HPDE6-E6E7 (cell line): ENCODE results near the gene WDR59.
"Not testable (repeated sequence)": the region's sequence is repeated elsewhere in the genome, so short reads cannot be mapped to it uniquely, and the experiment has no call there.

Source experiments
- DNase-seq: peaks from one replicate; pipeline ENCODE4 v3.0.0; 2011; ENCODE audit warnings: missing footprints; ENCODE audit errors: extremely low spot score

WDR59 gene

DNA sequence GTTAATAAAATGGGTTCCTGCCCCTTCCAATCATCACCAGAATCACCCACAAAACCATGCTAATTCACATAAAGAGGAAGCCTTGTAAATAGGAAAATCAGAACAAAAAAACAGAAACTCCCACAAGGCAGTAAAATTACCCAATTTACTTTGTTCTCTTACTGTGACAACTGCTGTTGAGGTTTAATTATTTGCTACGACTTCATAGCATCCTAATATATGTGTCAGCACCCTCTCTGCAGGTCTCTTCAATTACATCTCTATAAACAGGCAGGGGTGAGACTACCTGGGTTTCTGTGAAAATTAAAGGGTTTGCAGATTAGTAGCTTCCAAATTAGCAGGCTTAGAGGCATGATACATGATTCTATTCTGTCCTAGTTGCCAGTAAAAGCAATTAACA lies 2.7 kb downstream of the WDR59 start:
- no peak for DNase-seq

DNA sequence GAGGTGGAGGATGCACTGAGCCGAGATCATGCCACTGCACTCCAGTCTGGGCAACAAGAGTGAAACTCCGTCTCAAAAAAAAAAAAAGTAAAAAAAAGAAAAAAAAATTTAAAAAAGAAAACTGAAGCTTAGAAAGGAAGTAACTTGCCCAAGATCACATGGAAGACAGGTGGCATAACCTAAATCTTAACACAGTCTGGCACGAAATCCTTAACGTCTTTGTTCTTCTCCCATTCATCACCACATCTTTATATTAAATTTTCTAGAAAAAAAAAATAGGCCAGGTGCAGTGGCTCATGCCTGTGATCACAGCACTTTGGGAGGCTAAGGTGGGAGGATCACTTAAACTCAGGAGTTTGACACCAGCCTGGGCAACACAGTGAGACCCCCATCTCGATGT lies 9.3 kb downstream of the WDR59 start:
- DNase-seq: no peak

DNA sequence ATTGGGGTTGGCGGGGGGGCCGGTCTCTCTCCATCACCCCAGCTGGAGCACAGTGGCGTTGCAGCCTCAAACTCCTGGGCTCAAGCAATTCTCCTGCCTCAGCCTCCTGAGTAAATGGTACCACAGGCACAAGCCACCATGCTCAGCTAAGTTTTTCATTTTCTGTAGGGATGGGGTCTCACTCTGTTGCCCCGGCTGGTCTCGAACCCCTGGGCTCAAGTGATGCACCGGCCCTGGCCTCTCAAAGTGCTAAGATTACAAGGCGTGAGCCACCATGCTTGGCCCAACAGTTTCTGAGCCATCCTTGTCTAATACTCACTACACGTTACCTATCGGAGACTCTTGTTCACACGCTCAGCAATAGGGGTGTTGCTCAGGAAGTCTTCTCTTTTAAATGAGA lies 11.6 kb downstream of the WDR59 start:
- DNase-seq: no peak

DNA sequence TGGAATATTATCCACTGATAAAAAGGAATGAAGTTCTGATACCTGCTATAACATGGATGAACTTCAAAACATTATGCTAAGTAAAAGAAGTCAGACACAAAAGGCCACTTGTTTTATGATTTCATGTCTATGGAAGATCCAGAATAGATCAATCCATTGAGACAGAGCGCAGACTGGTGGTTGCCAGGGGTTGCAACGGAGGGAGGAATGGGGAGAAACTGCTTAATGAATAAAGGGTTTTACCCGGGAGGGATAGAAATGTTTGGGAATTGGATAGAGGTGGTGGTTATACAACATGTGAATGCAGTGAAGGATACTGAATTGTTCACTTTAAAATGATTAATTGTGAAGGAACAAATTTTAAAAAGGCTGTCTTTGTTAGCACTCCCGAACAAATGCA lies 30.2 kb downstream of the WDR59 start:
- no peak for DNase-seq

DNA sequence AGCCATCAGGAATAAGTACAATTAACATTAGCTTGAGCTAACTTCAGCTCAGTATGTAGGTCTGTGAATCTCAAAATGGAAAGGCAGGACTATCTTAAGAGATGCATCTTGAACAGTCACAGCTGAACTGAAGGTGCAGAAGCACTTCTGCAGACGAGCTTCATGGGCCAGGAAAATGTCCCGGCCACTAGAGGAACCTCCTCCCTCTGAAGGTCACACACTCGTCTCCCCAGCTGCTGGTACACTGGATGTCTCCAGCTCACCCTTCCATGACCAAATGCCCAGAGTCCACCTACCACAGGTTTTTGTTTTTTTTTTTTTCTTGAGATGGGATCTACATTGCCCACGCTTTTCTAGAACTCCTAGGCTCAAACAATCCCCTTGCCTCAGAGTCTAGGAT lies 33.2 kb downstream of the WDR59 start:
- DNase-seq: no peak

DNA sequence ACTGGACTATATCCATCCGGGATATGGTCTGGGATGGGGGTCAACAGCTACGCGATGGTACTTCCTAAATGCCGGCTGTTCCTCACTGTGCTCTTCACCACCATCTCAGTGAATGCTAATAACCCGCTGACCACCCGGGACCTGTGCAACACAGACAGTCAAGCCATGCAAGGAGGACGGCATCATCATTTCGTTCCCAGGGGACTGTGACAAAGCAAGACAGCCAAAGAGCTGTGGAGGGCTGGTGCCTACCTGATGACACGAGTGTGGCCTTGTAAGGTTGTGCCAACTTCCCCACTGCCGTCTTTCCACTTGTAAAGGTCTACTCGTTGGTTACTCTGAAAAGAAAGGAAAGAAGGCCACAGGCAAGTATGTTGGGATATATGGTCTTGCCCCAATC lies 33.7 kb downstream of the WDR59 start:
- DNase-seq: no peak

DNA sequence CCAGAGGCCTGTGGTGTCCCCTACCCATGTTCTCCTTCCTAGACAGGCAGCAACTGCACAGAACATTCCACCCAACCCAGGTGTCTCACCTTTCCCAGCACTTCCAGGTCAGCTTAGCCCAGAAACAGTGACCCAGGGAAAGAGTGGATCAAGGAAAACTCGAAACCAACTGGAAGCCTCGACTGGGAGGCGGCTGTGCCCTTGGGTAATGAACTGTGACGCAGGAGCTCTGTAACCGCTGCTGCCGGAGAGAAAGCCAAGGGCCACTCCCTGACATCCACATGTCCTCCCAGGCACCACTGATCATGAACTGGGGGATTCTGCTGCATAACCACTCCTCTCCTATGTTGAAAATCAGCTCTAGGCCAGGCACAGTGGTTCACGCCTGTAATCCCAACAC lies 34.4 kb downstream of the WDR59 start:
- no peak for DNase-seq

DNA sequence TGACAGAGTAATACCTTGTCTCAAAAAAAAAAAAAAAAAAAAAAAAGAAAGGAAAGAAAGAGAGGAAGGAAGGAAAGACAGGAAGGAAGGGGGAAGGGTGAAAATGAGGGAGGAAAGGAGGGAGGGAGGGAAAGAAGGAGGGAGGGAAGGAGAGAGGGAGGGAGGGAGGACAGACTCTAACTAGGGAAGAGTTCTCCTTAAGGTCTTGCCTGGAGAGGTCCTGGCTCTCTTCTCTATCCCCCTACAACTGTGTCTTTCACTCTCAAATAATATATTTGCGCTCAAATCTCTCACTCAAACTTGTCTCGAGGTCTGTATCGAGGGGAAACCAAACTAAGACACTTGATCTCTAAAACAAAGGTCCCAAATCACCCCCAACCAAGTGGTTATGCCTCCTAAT lies 35.6 kb downstream of the WDR59 start:
- no peak for DNase-seq

DNA sequence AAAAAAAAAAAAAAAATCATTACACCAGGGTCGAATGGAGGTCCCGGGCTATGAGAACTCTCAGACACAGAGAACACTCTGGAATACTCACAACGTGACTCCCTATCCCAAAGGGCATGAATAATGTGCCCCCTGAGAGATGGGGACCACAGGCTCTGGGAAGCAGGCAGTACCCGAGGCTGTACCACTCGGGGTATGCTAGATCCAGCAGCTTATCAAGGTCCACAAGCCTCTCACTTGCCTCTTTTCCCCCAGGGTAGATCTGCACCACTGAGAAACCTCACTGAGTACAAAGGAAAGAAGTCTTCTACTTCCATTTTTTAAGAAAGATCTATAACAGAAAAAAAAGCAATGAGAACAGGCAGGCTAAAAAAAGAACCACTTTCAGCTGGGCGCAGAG lies 40.5 kb downstream of the WDR59 start:
- DNase-seq: no peak

DNA sequence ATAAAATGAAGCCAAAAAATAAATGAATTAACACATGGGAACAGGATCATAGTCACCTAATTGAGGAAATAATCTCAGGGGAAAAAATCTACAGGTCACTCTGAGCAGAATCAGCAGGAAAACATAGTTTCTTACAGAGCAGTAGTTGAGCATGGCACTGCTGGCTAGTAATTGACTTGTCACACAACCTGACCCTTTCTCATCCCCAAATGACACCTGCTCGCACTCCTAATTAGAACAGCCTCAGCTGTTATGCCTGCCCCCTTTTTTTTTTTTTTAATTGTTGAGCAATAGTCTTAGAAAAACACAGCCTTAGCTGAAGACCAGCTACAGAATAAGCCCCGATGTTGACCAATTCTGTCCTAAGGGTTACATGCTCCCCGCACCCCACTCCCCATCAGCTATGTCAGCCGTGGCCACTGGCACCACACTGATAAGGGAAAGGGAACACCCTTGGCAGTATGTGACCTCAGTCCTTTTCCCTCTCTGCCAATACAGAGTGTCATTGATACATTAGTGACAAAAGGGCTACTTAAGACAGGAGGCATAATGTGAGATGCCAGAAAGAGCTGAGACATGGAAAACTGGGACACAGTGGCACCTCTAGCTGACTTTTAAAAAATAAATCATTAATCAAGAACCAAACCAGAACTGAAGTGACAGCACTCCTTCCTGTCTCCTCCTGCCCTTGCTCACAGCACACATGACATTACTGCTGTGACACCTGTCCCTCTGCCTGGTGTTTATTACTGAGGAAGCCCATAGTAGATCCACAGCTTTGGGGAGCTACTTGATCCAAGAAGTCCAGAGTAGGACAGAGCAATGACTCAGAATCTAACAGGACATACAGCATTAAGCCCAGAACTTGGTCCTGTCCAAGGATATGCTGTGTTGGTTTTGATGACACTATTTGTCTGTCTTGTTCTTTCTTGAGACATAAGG lies 41.7 kb downstream of the WDR59 start:
- no peak for DNase-seq

DNA sequence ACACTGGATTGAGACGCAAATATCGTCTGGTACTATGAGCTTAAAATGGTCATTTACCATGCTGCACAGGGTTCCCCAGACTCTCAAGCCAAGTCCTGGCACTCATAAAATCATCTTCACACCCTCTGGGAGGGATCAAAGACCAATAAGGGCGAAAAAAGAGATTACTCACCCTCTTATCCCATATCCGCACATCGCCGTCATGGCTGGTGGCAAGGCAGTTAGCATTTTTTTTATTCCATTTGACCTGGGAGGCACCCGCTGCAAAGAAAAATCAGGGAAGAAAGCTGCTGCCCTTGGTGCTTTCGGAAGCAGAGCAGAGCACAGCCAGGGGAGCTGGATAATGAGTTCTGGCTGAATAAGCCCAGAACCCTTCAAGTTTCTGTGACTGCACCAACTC lies 42.4 kb downstream of the WDR59 start:
- no peak for DNase-seq

DNA sequence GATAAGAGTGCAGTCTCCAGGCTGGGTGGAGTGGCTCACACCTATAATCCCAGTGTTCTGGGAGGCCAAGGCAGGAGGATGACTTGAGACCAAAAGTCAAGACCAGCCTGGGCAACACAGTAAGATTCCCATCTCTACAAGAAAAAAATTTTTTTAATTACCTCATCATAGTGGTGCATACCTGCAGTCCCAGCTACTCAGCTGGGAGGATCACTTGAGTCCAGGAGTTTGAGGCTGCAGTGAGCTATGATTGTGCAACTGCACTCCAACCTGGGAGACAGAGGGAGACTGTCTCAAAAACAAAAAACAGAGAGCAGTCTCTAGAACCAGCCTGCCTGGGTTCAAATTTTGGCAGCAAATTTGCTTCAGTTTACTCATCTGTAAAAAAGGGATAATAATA lies 45.2 kb downstream of the WDR59 start:
- DNase-seq: no peak

DNA sequence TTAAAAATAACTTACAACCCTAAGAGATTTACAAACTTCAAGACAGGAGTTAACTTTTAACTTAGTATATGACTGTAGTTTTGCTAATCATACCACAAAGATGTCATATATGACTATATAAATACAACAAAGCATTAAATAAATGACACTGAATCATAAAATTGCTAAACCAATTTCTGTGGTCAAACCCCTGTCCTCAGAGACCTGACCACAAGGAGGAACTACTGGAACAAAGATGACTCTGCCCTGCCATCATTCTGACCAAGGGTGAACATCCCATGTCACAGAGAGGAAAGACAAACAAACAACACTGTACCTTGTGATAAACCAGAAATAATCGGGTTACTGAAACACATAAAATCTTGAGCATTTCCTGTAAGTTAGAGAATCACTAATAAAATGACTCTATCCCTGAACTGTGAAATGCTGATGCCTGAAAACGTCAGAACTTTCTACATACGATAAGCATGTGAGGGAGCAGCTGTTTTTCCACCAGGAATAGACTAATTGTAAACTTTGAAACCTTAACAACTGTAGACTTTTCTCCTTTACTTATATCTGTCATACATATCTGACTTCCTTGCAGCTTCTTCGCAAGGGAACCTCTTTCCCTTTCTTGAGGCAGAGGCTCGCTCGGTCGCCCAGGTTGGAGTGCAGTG lies 47.9 kb downstream of the WDR59 start:
- no peak for DNase-seq

DNA sequence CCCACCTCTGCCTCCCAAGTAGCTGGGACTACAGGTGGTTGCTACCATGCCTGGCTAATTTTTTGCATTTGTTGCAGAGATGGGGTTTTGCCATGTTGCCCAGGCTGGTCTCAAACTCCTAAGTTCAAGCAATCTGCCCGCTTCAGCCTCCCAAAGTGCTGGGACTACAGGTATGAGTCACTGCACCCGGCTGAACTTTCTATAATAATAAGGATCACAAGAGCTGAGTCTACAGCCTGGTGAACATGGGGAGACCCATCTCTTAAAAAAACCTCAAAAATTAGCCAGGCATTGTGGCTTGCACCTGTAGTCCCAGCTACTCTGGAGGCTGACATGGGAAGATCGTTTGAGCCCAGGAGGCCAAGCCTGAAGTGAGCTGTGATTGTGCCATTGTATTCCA lies 53.5 kb downstream of the WDR59 start:
- DNase-seq: no peak

DNA sequence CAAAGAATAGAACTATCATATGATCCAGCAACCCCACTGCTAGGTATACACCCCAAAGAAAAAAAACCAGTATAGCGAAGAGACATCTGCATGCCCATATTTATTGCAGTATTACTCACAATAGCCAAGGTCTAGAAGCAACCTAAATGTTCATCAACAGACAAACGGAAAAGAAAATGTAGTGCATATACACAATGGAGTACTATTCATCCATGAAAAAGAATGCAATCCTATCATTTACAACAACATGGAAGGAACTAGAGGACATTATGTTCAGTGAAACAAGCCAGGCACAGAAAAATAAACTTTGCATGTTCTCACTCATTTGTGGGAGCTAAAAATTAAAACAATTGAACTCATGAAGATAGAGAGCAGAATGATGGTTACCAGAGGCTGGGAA lies 55.3 kb downstream of the WDR59 start:
- DNase-seq: no peak

DNA sequence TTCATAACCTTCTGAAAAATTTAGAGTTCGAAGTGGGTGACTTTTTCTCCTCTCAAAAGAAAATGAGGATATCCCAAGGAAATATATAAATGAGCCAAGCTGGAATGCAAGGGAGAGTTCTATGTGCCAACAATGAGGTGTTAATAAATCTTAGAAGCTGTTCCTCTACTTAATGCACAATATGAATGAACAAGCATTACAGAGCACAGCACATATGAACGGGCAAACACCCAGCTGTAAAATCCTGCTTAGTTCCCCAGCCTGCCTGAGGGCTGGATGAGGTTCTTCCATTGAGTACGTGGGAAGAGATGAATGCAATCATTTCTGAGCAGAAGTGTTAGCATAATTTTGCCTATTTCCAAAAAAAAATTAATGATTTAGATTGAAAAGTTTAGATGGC lies 58.1 kb downstream of the WDR59 start:
- DNase-seq: no peak

DNA sequence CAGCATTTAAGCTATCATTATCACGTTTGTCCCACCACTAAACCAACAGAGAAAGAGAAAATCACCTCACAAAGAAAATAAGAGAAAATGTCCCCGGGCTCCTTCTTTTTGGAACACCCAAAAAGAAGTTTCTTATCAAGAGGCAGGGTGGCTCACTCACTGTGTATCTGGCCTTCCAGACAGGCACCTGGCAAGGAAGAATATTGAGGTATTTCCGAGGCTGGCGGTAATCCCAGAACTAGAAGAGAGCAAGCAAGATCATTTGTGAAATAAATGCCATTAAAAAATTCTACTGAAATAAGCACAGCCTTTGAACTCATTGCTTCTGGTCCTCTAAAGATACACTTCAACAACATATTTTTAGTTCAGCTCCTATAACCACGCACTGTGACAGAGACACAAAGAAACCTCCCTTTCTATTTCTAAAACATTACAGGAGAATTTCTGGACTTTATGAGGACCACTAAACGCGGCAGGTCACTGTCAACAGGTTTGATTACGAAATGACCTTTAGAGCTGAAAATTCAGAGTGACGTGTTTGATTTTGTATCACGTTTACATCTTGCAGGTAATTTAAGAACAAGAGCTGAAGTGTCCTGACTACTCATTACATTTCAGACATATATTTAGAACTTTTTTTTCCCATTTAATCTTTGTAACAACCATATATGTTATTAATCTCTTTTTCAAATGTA lies 61.0 kb downstream of the WDR59 start:
- DNase-seq: no peak

DNA sequence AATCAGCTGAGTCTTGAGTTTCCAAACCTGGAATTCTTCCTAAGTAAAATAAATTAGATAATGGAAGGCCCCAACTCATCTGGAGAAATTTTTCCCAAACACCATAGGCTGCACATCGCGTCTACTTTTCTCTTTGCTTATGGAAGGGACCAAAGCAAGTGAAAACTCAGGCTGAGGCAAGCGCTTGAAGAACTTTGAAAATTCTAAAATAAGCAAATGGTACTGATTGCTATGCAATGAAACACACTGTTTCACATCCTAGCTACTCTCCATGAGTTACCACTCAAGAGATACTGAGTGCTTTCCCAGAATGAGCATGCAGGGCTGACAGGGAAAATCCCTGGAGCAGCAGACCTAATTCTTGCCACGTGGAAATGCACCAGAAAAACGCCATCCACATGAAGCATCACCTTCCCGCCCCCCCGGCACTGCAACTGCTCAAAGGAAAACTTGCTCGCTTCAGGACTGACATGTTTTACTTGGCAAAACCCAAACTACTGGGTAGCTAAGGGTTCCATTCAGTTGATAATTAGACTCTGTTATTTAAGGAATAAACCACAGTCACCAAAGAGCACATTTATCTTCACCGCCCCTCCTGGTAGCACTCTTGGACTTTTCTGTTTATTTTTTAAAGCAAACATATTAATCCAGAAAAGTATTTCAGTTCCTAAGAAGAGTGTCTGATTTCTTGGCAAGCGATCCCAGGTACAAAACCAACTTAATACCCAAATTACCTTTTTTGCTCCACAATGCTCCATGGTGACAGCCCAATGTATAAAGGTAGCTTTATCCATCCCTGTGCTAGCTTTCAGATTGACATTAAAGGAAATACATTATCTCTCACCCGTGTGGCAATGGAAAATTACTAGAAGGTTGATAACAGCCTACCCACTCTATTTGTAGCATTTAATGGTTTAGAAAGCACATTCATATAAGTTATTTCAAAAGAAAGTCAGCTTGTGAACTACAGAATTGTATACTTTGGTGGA lies 62.5 kb downstream of the WDR59 start:
- no peak for DNase-seq

DNA sequence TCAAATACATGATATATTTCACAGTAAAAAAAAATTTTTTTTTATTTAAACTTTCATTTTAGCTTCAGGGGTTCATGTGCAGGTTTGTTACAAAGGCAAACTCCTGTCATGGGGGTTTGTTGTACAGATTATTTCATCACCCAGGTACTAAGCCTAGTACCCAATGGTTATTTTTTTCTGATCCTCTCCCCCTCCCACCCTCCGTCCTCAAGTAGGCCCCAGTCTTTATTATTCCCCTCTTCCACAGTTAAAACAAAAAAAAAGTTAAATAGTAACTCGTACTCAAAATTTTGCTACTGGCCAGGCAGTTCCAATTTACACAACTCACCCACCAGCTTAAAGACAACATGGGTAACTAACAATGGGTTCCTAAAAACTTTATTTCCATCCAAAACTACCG lies 63.9 kb downstream of the WDR59 start:
- DNase-seq: no peak

DNA sequence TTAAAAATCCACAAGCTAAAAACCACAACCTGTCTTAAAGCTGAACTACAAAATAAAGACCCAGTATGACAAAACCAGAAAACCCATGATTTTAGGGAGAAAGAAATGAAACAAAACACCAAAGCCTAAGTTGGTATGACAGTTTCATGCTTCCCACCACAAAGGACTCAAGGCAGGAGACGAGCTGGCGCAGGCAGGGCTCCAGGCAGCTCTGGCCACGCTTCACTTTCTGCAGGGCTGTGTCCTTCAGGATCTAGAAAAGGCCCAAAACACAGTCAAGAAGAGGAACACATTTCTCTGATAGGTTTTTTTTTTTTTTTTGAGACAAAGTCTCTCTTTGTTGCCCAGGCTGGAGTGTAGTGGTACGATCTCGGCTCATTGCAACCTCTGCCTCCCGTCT lies 75.3 kb downstream of the WDR59 start:
- no peak for DNase-seq

DNA sequence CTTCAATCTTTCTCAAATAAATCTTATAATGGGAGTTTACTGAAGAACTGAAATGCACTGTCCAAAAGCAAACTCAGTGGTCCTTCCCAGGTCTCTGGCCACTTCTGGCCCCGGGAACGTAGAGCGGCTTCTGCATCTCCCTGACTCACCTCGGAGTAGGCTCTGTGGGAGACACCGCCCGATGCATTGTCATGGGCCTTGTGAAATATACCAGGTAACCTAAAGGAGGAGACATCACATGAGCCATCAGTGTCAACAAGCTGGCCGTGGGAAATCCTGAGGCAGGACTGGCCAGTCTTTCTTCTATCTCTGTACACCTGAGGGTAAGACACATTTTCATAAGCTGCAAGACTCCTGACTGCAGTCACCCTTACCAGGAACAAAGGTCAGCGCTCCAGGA lies 76.2 kb downstream of the WDR59 start:
- not testable (repeated sequence) for DNase-seq
